ENCODE results near the gene PLEKHH3. TPM values are rescaled to one million over a fixed set of nuclear protein-coding genes. Genes with fewer than 3 reads are reported as not detected.
"Not testable (repeated sequence)": the region's sequence is repeated elsewhere in the genome, so short reads cannot be mapped to it uniquely, and the experiment has no call there.

PLEKHH3 gene
- total RNA-seq, 1 donor from 2014 or later, result 3.4 TPM

- no peaks in the 10 kb centered on the region for H3K36me3 ChIP-seq
- H3K27ac Mint-ChIP-seq, result no peak overlapping the region
- peaks cover 37% of the 10 kb centered on the region for H3K36me3 Mint-ChIP-seq
- no peaks in the 10 kb centered on the region for H3K9me3 Mint-ChIP-seq
- peak overlapping the region; percentile 27 for H3K4me3 Mint-ChIP-seq
- H3K27ac ChIP-seq, result no peak overlapping the region
- H3K9me3 ChIP-seq (ENCODE audit: low read depth), result no peaks in the 10 kb centered on the region
- no peak for DNase-seq (ENCODE audit: low spot score)
- peaks cover 11% of the 10 kb centered on the region for H3K4me1 ChIP-seq
- H3K4me1 Mint-ChIP-seq, result peaks cover 22% of the 10 kb centered on the region
- H3K27me3 Mint-ChIP-seq (ENCODE audit: insufficient read depth, low read depth), result peaks cover 13% of the 10 kb centered on the region
- peaks cover 24% of the 10 kb centered on the region for H4K20me1 ChIP-seq (ENCODE audit: low read depth)
- H2AFZ ChIP-seq (replicated peaks), result no peak overlapping the region
- H3K27me3 ChIP-seq, result peaks cover 22% of the 10 kb centered on the region
- no peaks in the 10 kb centered on the region for H3K79me2 ChIP-seq (ENCODE audit: low read depth)
- H3K4me2 ChIP-seq, result no peak overlapping the region
- no peak for TF ChIP-seq EZH2phosphoT487 (IDR thresholded peaks at IDR 0.05)
- peaks cover 33% of the 10 kb centered on the region for H3F3A ChIP-seq (ENCODE audit: low read depth)
- no peak overlapping the region for H3K9ac ChIP-seq
- H3K4me3 ChIP-seq, result no peak overlapping the region
Observed at GRCh38 chr17:42667088-42667951, 9.5 kb downstream of the PLEKHH3 start.

- H3K79me2 ChIP-seq (ENCODE audit: low read depth); H3K9me3 Mint-ChIP-seq; H3K4me3 Mint-ChIP-seq; H3K36me3 ChIP-seq; H3K4me2 ChIP-seq; H3K27ac ChIP-seq; H3K9me3 ChIP-seq (ENCODE audit: low read depth); H2AFZ ChIP-seq (replicated peaks); H3K27ac Mint-ChIP-seq; H3K4me3 ChIP-seq; H3K9ac ChIP-seq; H3K27me3 Mint-ChIP-seq (ENCODE audit: insufficient read depth, low read depth); DNase-seq (ENCODE audit: low spot score): not testable (repeated sequence)
- H3K4me1 ChIP-seq, result peaks cover 11% of the 10 kb centered on the region
- peaks cover 10% of the 10 kb centered on the region for H3K27me3 ChIP-seq
- Mint-ChIP-seq H3K36me3 (peaks cover 36% of the 10 kb centered on the region), H3K4me1 (peaks cover 15% of the 10 kb centered on the region)
- peaks cover 24% of the 10 kb centered on the region for H3F3A ChIP-seq (ENCODE audit: low read depth)
- peaks cover 13% of the 10 kb centered on the region for H4K20me1 ChIP-seq (ENCODE audit: low read depth)
Observed at GRCh38 chr17:42666126-42666525, 10.7 kb downstream of the PLEKHH3 start.

- TF ChIP-seq EZH2 (IDR thresholded peaks at IDR 0.05), result no peak
- TF ChIP-seq CTCF (IDR thresholded peaks at IDR 0.05), result no peak
- no peak for TF ChIP-seq EZH2phosphoT487 (IDR thresholded peaks at IDR 0.05)
- H3K4me1 ChIP-seq, result peaks cover 11% of the 10 kb centered on the region
- no peak overlapping the region for H3K4me3 ChIP-seq
- H3K4me2 ChIP-seq, result no peak overlapping the region
- peaks cover 36% of the 10 kb centered on the region for H3K36me3 Mint-ChIP-seq
- no peak overlapping the region for H2AFZ ChIP-seq (replicated peaks)
- H3K27ac Mint-ChIP-seq, result no peak overlapping the region
- H3K36me3 ChIP-seq, result no peaks in the 10 kb centered on the region
- no peaks in the 10 kb centered on the region for H3K9me3 Mint-ChIP-seq
- H3F3A ChIP-seq (ENCODE audit: low read depth), result peaks cover 19% of the 10 kb centered on the region
- peaks cover 7% of the 10 kb centered on the region for H3K27me3 Mint-ChIP-seq (ENCODE audit: insufficient read depth, low read depth)
- DNase-seq (ENCODE audit: low spot score), result no peak
- H3K4me3 Mint-ChIP-seq, result no peak overlapping the region
- peaks cover 8% of the 10 kb centered on the region for H4K20me1 ChIP-seq (ENCODE audit: low read depth)
- H3K27ac ChIP-seq, result no peak overlapping the region
- H3K9me3 ChIP-seq (ENCODE audit: low read depth), result no peaks in the 10 kb centered on the region
- H3K79me2 ChIP-seq (ENCODE audit: low read depth), result no peaks in the 10 kb centered on the region
- H3K27me3 ChIP-seq, result peaks cover 5% of the 10 kb centered on the region
- H3K9ac ChIP-seq, result no peak overlapping the region
- H3K4me1 Mint-ChIP-seq, result peaks cover 13% of the 10 kb centered on the region
Observed at GRCh38 chr17:42665581-42666001, 11.2 kb downstream of the PLEKHH3 start.

- H3K36me3 ChIP-seq, result no peaks in the 10 kb centered on the region
- DNase-seq (ENCODE audit: low spot score), result no peak
- no peak overlapping the region for H2AFZ ChIP-seq (replicated peaks)
- H3K36me3 Mint-ChIP-seq, result peaks cover 18% of the 10 kb centered on the region
- H3K27me3 Mint-ChIP-seq (ENCODE audit: insufficient read depth, low read depth), result peaks cover 3% of the 10 kb centered on the region
- no peaks in the 10 kb centered on the region for H3K9me3 ChIP-seq (ENCODE audit: low read depth)
- H3F3A ChIP-seq (ENCODE audit: low read depth), result peaks cover 4% of the 10 kb centered on the region
- H3K4me2 ChIP-seq, result no peak overlapping the region
- H3K4me1 ChIP-seq, result peaks cover 4% of the 10 kb centered on the region
- H4K20me1 ChIP-seq (ENCODE audit: low read depth), result peaks cover 4% of the 10 kb centered on the region
- no peak overlapping the region for H3K27ac Mint-ChIP-seq
- no peaks in the 10 kb centered on the region for H3K79me2 ChIP-seq (ENCODE audit: low read depth)
- TF ChIP-seq EZH2 (IDR thresholded peaks at IDR 0.05) (no peak), CTCF (IDR thresholded peaks at IDR 0.05) (no peak), EZH2phosphoT487 (IDR thresholded peaks at IDR 0.05) (no peak)
- H3K4me3 ChIP-seq, result no peak overlapping the region
- peaks cover 14% of the 10 kb centered on the region for H3K4me1 Mint-ChIP-seq
- no peaks in the 10 kb centered on the region for H3K9me3 Mint-ChIP-seq
- no peaks in the 10 kb centered on the region for H3K27me3 ChIP-seq
- H3K9ac ChIP-seq, result no peak overlapping the region
- H3K27ac ChIP-seq, result no peak overlapping the region
- peak overlapping the region; percentile 81 for H3K4me3 Mint-ChIP-seq
Observed at GRCh38 chr17:42660692-42661345, 16.0 kb downstream of the PLEKHH3 start.

GRCh38 chr17:42659932-42660274, 16.9 kb downstream of the PLEKHH3 start:
- peak overlapping the region; percentile 15 for H3K9ac ChIP-seq
- H3K27me3 ChIP-seq; H3K4me1 ChIP-seq; H3K36me3 ChIP-seq; H3K27me3 Mint-ChIP-seq (ENCODE audit: insufficient read depth, low read depth); H3K9me3 ChIP-seq (ENCODE audit: low read depth); H3K27ac ChIP-seq; H3K27ac Mint-ChIP-seq; H3F3A ChIP-seq (ENCODE audit: low read depth); H3K9me3 Mint-ChIP-seq; DNase-seq (ENCODE audit: low spot score); H3K79me2 ChIP-seq (ENCODE audit: low read depth); H4K20me1 ChIP-seq (ENCODE audit: low read depth): not testable (repeated sequence)
- Mint-ChIP-seq H3K4me3 (peak overlapping the region; percentile 91), H3K4me1 (peaks cover 14% of the 10 kb centered on the region), H3K36me3 (peaks cover 12% of the 10 kb centered on the region)
- peak overlapping the region; percentile 61 for H3K4me3 ChIP-seq
- H3K4me2 ChIP-seq, result peak overlapping the region; percentile 86
- H2AFZ ChIP-seq (replicated peaks), result peak overlapping the region; percentile 5
